Measurements from ENCODE around the gene PDSS1.
A peak's percentile ranks its signal among the peaks of the same experiment; 100 is the strongest.
"Not testable (repeated sequence)": the region's sequence is repeated elsewhere in the genome, so short reads cannot be mapped to it uniquely, and the experiment has no call there.

PDSS1 gene

GRCh38 chr10:26743091-26743490 is 45.6 kb downstream of the PDSS1 start:
- DNase-seq: no peak

DNA sequence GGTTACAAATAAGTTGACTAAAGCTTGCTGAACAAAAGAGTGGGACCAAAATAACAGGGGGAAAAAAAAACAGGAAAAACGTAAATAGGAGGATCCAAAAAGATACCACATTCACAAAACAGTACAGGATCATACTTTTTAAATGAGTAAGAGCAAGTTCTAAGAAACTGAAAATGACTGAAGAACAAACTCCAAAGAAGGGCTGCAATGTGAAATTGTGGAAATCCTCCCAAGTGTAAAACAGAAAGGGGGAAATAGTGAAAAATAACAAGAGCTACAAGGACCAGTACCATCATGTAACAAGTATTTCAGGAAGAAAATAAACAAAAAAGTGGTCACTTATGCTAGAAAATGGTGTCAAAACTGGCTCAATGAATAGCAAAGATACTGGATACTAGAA is 46.3 kb downstream of the PDSS1 start:
- no peak for DNase-seq

DNA sequence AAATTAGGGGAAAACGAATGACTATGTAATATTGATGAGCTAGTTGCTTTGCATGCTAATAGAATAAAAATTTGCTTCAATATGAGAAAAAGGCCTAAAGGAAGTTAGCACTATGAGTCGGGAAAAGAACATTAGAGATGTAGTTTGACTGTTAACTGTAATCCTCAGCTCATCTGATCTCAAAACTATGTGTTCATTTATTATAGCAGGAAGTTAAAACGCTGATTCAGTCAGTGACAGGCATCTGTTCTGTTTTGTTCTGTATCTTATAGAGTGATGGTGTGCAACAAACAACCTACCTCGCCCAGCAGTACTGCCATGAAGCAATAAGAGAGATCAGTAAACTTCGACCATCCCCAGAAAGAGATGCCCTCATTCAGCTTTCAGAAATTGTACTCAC is 48.6 kb downstream of the PDSS1 start:
- no peak for DNase-seq

DNA sequence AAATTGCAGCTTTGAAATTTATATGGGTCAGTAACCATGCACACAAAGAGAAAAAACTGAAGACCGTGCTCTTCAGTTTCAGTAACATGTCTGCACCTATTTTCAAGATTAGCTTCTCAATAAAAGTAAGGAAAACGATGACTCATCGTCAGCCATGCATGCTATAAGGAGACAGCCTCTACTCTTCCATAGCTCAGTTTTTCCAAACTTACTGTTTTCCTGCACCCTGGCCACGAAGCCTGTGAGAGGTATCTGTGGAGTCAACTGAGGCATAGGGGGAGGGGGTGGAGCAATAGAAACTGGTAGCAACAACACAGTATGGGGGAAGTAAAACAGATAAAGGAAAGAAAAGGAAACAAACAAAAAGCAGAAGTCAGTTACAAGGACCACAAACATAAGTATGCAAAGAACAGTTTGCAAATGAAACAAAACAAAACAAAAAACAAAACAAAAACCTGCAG is 58.0 kb downstream of the PDSS1 start:
- DNase-seq: no peak

DNA sequence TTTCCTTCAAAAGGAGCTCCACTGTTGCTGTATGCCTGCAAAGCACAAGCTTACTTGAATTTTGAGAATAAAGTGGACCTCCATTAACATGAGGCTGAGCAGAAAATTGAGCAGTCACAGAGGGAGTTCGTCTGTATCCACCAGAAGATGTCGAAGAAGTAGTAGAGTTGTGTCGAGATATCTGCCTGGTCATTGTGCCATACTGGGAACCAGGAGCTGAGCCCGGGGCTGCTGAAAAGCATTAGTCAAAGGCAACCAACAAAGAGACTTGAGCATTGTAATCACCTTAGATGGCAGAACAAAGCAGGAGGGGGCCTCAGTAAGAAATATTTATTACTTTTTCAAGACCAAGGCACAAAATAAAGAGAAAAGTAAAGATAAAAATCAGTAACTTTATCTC is 61.5 kb downstream of the PDSS1 start:
- DNase-seq: no peak

GRCh38 chr10:26765549-26765948 is 68.0 kb downstream of the PDSS1 start:
- no peak for DNase-seq

GRCh38 chr10:26770069-26770468 is 72.6 kb downstream of the PDSS1 start:
- DNase-seq: no peak

GRCh38 chr10:26773633-26774032 is 76.1 kb downstream of the PDSS1 start:
- no peak for DNase-seq

DNA sequence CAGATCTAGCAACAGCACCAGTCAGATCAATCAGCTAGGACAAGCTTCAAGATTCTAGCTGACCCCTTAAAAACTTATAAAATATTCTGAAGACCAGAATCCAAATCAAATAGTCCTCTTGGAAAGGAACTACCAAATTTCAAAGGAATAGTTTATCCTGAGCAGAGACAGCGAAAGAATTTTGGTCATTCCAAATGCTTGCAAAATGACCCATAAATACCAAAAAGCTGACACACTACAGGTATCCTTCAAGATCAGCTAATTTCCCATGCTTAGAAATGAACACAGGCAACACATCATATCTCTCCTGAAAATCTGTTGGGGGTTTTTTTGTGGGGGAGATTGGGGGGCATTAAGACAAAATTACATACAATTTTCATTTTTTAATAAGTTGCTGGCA is 78.8 kb downstream of the PDSS1 start:
- no peak for DNase-seq

GRCh38 chr10:26777686-26778085 is 80.2 kb downstream of the PDSS1 start:
- DNase-seq: no peak

GRCh38 chr10:26779176-26779860 is 81.8 kb downstream of the PDSS1 start:
- DNase-seq: no peak

DNA sequence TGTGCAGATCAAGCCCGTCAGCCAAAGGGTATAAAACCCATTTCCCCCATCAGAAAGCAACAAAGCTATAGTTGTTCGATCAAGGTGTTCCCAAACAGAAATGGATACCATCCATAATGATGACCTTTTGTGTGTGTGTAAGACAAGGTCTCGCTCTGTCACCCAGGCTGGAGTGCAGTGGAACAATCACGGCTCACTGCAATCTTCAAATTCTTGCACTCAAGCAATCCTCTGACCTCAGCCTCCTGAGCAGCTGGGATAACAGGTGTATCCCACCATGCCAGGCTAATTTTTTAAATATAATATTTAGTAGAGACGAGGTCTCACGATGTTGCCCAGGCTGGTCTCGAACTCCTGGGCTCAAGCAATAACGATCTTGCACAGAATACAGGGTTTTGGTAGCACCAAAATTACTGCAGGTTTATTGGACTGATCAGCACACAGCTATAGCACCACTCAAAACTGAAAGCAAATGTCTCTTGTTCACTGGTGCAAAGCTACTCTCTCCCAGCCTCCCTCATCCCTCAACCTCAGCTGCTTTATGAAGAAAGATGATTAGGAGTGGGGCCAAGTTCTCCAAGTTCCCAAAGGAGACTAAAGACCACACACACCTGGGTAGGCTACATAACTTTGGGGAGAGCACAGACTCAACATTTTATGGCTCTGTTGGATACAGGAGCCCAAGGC is 82.7 kb downstream of the PDSS1 start:
- no peak for DNase-seq

DNA sequence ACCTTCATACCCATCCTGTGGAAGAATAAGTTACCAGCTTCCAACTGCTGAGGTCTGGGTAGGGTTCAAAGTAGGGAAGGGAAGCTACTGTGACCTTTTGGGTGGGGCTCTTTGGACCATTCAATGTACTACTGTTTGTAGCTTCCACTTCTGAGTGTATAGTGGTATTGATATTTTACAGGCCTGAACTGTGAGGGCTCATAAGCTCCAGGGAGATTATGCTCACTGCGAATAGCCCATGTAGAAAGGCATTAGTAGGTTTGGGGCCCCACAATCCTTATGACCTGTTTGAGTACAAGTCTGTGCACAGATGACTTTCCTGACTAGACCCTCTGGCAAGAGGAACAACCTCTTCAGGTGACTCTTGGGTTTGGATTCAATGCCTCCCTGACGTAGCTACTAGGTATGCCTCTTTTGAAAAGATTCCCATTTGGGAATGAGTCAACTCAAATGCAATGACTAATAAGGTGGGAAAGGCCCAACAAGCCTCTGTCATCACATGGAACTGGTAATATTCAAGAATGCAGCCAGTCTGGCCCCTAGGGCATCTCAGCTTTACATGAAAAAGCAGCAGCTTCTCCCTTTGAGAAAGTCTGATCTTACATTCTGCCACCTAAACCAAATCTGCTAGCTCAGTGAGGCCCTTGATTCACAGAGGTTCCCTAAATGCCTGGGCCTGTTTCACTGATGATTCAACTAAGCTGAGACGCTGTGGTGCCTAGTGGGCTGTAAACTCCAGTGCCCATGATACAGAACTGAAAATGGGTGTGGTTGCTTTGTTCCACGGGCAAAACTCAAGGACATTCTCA is 83.5 kb downstream of the PDSS1 start:
- peak; percentile 35 to 53 for DNase-seq

GRCh38 chr10:26781797-26782196 is 84.3 kb downstream of the PDSS1 start:
- peak in 1 of 2 experiments; percentile 36 for DNase-seq

GRCh38 chr10:26787362-26787761 is 89.9 kb downstream of the PDSS1 start:
- no peak for DNase-seq

GRCh38 chr10:26789779-26790178 is 92.3 kb downstream of the PDSS1 start:
- DNase-seq: not testable (repeated sequence)

DNA sequence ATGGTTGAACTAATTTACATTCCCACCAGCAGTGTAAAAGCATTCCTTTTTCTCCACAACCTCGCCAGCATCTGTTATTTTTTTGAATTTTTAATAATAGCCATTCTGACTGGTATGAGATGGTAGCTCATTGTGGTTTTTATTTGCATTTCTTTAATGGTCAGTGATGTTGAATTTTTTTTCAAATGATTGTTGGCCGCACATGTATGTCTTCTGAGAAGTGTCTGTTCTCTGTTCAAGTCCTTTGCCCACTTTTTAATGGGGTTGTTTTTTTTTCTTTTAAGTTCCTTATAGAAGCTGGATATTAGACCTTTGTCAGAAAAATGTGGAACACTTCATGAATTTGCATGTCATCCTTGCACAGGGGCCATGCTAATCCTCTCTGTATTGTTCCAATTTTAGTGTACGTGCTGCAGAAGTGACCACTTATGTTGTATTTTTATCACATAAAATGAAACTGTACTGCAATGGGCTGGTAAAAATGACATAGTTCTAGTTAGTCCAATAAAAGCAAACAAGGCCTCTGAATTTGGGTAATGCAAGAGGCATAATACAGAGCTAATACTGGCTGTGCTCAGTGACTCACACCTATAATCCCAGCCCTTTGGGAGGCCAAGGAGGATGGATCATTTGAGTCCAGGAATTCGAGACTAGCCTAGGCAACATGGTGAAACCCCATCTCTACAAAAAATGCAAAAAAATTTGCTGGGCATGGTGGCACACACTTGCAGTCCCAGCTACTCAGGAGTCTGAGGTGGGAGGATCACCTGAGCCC is 92.9 kb downstream of the PDSS1 start:
- no peak for DNase-seq

GRCh38 chr10:26792758-26793495 is 95.4 kb downstream of the PDSS1 start:
- DNase-seq: no peak

Data from activated T-cell treated with anti-CD3 and anti-CD28 coated beads, Interleukin-2, amount 50 U/mL, for 48 hours (primary cell).